Mononuclear cell (primary cell): Measurements from ENCODE around the gene NUMA1. TPM values are rescaled to one million over a fixed set of nuclear protein-coding genes. Genes with fewer than 3 reads are reported as not detected.

Source experiments
- H3K27me3 ChIP-seq: 2 replicates; pipeline ENCODE4 v1.6.0; 2011; ENCODE audit warnings: low read length, control low read depth; ENCODE audit not compliant: insufficient read depth
- H3K4me1 ChIP-seq: 2 replicates; pipeline ENCODE4 v1.5.1; 2011; ENCODE audit warnings: mild to moderate bottlenecking, low read length, control low read depth; ENCODE audit not compliant: insufficient read depth
- H3K4me3 ChIP-seq: 2 replicates; pipeline ENCODE4 v1.5.1; 2011; ENCODE audit warnings: mild to moderate bottlenecking, low read length, moderate library complexity
- H3K9me3 ChIP-seq: 2 replicates; pipeline ENCODE4 v1.5.1; 2011; ENCODE audit warnings: low read depth, mild to moderate bottlenecking, control low read depth, low read length
- total RNA-seq: library from RNA; depleted of rRNA; stranded (reverse); fragments of >200 nt; gene quantifications from one replicate; pipeline ENCODE4 v1.2.3, GENCODE V29; 2012

NUMA1 gene
- total RNA-seq, 1 donor = 125 TPM

GRCh38 chr11:72083414-72083813 lies 3.1 kb upstream of the NUMA1 start:
- Histone ChIP-seq H3K27me3 (no peaks in the 10 kb centered on the region), H3K4me3 (no peak overlapping the region), H3K9me3 (no peaks in the 10 kb centered on the region), H3K4me1 (peaks cover 36% of the 10 kb centered on the region)

GRCh38 chr11:72081821-72082453 lies 1.6 kb upstream of the NUMA1 start:
- Histone ChIP-seq H3K27me3 (no peaks in the 10 kb centered on the region), H3K4me1 (peaks cover 41% of the 10 kb centered on the region), H3K9me3 (no peaks in the 10 kb centered on the region), H3K4me3 (no peak overlapping the region)

GRCh38 chr11:72081184-72081644 lies 872 bp upstream of the NUMA1 start:
- H3K9me3 ChIP-seq = no peaks in the 10 kb centered on the region
- no peaks in the 10 kb centered on the region for H3K27me3 ChIP-seq
- peaks cover 45% of the 10 kb centered on the region for H3K4me1 ChIP-seq
- peak overlapping the region; percentile 48 for H3K4me3 ChIP-seq

GRCh38 chr11:72079819-72080325 lies 470 bp downstream of the NUMA1 start:
- Histone ChIP-seq H3K27me3 (no peaks in the 10 kb centered on the region), H3K9me3 (no peaks in the 10 kb centered on the region), H3K4me1 (peaks cover 54% of the 10 kb centered on the region), H3K4me3 (peak overlapping the region; percentile 48)

GRCh38 chr11:72078477-72078876 lies 1.9 kb downstream of the NUMA1 start:
- Histone ChIP-seq H3K4me3 (no peak overlapping the region), H3K27me3 (no peaks in the 10 kb centered on the region), H3K9me3 (no peaks in the 10 kb centered on the region), H3K4me1 (peaks cover 54% of the 10 kb centered on the region)

- H3K4me1 ChIP-seq = peaks cover 52% of the 10 kb centered on the region
- no peaks in the 10 kb centered on the region for H3K27me3 ChIP-seq
- H3K4me3 ChIP-seq = no peak overlapping the region
- H3K9me3 ChIP-seq = no peaks in the 10 kb centered on the region
Observed at GRCh38 chr11:72075756-72076155, 4.6 kb downstream of the NUMA1 start.

- H3K27me3 ChIP-seq = no peaks in the 10 kb centered on the region
- H3K4me1 ChIP-seq = peaks cover 59% of the 10 kb centered on the region
- H3K4me3 ChIP-seq = no peak overlapping the region
- no peaks in the 10 kb centered on the region for H3K9me3 ChIP-seq
Observed at GRCh38 chr11:72075109-72075508, 5.2 kb downstream of the NUMA1 start.

- peaks cover 66% of the 10 kb centered on the region for H3K4me1 ChIP-seq
- no peaks in the 10 kb centered on the region for H3K9me3 ChIP-seq
- H3K27me3 ChIP-seq = no peaks in the 10 kb centered on the region
- H3K4me3 ChIP-seq = no peak overlapping the region
Observed at GRCh38 chr11:72072348-72072747, 8.0 kb downstream of the NUMA1 start.

- Histone ChIP-seq H3K9me3 (no peaks in the 10 kb centered on the region), H3K27me3 (no peaks in the 10 kb centered on the region), H3K4me3 (no peak overlapping the region), H3K4me1 (peaks cover 62% of the 10 kb centered on the region)
Observed at GRCh38 chr11:72070491-72070890, 9.9 kb downstream of the NUMA1 start.

GRCh38 chr11:72069787-72070251 lies 10.5 kb downstream of the NUMA1 start:
- Histone ChIP-seq H3K27me3 (no peaks in the 10 kb centered on the region), H3K4me1 (peaks cover 56% of the 10 kb centered on the region), H3K4me3 (peak overlapping the region; percentile 2), H3K9me3 (no peaks in the 10 kb centered on the region)

GRCh38 chr11:72069200-72069599 lies 11.1 kb downstream of the NUMA1 start:
- Histone ChIP-seq H3K4me3 (no peak overlapping the region), H3K4me1 (peaks cover 56% of the 10 kb centered on the region), H3K9me3 (no peaks in the 10 kb centered on the region), H3K27me3 (no peaks in the 10 kb centered on the region)

GRCh38 chr11:72067676-72068075 lies 12.7 kb downstream of the NUMA1 start:
- Histone ChIP-seq H3K9me3 (no peaks in the 10 kb centered on the region), H3K27me3 (no peaks in the 10 kb centered on the region), H3K4me3 (no peak overlapping the region), H3K4me1 (peaks cover 50% of the 10 kb centered on the region)

- H3K27me3 ChIP-seq = no peaks in the 10 kb centered on the region
- no peaks in the 10 kb centered on the region for H3K9me3 ChIP-seq
- H3K4me3 ChIP-seq = no peak overlapping the region
- H3K4me1 ChIP-seq = peaks cover 46% of the 10 kb centered on the region
Observed at GRCh38 chr11:72067266-72067665, 13.1 kb downstream of the NUMA1 start.

GRCh38 chr11:72066855-72067254 lies 13.5 kb downstream of the NUMA1 start:
- no peak overlapping the region for H3K4me3 ChIP-seq
- H3K4me1 ChIP-seq = peaks cover 45% of the 10 kb centered on the region
- no peaks in the 10 kb centered on the region for H3K9me3 ChIP-seq
- H3K27me3 ChIP-seq = no peaks in the 10 kb centered on the region

GRCh38 chr11:72061739-72062396 lies 18.5 kb downstream of the NUMA1 start:
- Histone ChIP-seq H3K4me3 (no peak overlapping the region), H3K27me3 (no peaks in the 10 kb centered on the region), H3K4me1 (peaks cover 8% of the 10 kb centered on the region), H3K9me3 (no peaks in the 10 kb centered on the region)
